Glutamatergic neuron (in vitro differentiated cells): Measurements from ENCODE around the gene CNTD1. TPM values are rescaled to one million over a fixed set of nuclear protein-coding genes. Genes with fewer than 3 reads are reported as not detected.

Source experiments
- DNase-seq: peaks from one replicate; pipeline ENCODE4 v3.0.0; 2022
- H3K27ac Mint-ChIP-seq: one replicate; pipeline ENCODE4 v1.8.0; 2020; ENCODE audit warnings: mild to moderate bottlenecking, mixed read lengths, inconsistent platforms; ENCODE audit not compliant: unreplicated experiment
- H3K27me3 Mint-ChIP-seq: one replicate; pipeline ENCODE4 v1.8.0; 2020; ENCODE audit warnings: mild to moderate bottlenecking, moderate library complexity, mixed read lengths, inconsistent platforms; ENCODE audit not compliant: unreplicated experiment
- H3K36me3 Mint-ChIP-seq: one replicate; pipeline ENCODE4 v1.8.0; 2020; ENCODE audit warnings: mild to moderate bottlenecking, mixed read lengths, inconsistent platforms; ENCODE audit not compliant: unreplicated experiment
- H3K4me1 Mint-ChIP-seq: one replicate; pipeline ENCODE4 v1.8.0; 2020; ENCODE audit warnings: mild to moderate bottlenecking, low read depth, mixed read lengths, inconsistent platforms; ENCODE audit not compliant: unreplicated experiment
- H3K4me3 Mint-ChIP-seq: one replicate; pipeline ENCODE4 v1.8.0; 2020; ENCODE audit warnings: mild to moderate bottlenecking, mixed read lengths, inconsistent platforms; ENCODE audit not compliant: unreplicated experiment
- H3K9me3 Mint-ChIP-seq: one replicate; pipeline ENCODE4 v1.8.0; 2020; ENCODE audit warnings: mild to moderate bottlenecking, moderate library complexity, mixed read lengths, inconsistent platforms; ENCODE audit not compliant: unreplicated experiment
- CTCF ChIP-seq: fragments of 200-600 bp; sonication (generic); IDR thresholded peaks from one replicate; pipeline ENCODE4 v1.5.0; 2021; ENCODE audit not compliant: partially characterized antibody, unreplicated experiment
- total RNA-seq: library from RNA; stranded (reverse); fragmentation: NEBNext Ultra II Directional; extraction: Animal tissue kit (Norgen Biotek cat#: 25700); gene quantifications from one replicate; pipeline ENCODE4 v1.2.1, GENCODE V29; 2021; ENCODE audit not compliant: unreplicated experiment

The CNTD1 gene
- total RNA-seq, 1 donor from 2014 or later: not detected

DNA sequence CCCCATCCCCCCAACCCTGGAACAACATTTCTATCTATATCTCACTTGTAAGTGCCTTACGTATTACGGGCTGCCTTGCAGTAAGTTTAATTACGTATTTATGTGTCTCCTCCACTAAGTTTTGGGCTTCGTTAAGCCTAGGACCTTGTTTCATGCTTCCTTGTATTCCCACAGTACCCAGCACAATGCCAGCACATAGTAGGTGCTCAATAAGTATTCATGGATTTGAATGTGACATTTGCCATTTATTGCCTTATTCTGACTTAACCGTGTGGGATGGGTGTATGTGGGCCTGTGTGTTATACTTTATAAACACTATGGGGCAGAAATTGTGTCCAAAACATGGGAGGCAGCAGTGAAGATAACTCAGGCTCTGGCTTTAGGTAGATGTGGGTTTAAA is 6.1 kb upstream of the CNTD1 start:
- Mint-ChIP-seq H3K9me3 (peaks cover 2% of the 10 kb centered on the region), H3K36me3 (peaks cover 12% of the 10 kb centered on the region), H3K4me1 (peaks cover 2% of the 10 kb centered on the region), H3K27me3 (peaks cover 3% of the 10 kb centered on the region), H3K27ac (no peak overlapping the region), H3K4me3 (no peak overlapping the region)
- no peak for DNase-seq
- TF ChIP-seq CTCF: no peak

DNA sequence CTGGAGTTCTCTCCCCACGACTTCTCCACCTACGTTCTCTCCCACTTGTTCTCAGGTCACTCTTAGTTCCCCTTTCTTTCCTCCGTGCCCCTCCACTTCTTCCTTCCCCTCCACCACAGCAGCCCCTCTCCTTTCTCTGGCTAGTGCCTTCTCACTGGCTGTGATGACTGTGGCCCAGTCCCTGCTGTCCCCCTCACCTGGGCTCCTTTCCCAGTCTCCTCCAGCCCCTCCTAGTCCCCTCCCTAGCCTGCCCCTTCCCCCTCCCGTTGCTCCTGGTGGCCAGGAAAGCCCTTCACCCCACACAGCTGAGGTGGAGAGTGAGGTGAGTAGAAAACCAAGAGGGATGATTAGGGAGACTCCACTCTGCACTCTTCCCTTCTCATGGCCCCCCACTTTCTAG is 3.6 kb upstream of the CNTD1 start:
- TF ChIP-seq CTCF: no peak
- no peak for DNase-seq
- peaks cover 3% of the 10 kb centered on the region for H3K4me1 Mint-ChIP-seq
- H3K36me3 Mint-ChIP-seq: peaks cover 9% of the 10 kb centered on the region
- H3K27me3 Mint-ChIP-seq: peaks cover 7% of the 10 kb centered on the region
- no peak overlapping the region for H3K27ac Mint-ChIP-seq
- H3K4me3 Mint-ChIP-seq: no peak overlapping the region
- peaks cover 2% of the 10 kb centered on the region for H3K9me3 Mint-ChIP-seq

DNA sequence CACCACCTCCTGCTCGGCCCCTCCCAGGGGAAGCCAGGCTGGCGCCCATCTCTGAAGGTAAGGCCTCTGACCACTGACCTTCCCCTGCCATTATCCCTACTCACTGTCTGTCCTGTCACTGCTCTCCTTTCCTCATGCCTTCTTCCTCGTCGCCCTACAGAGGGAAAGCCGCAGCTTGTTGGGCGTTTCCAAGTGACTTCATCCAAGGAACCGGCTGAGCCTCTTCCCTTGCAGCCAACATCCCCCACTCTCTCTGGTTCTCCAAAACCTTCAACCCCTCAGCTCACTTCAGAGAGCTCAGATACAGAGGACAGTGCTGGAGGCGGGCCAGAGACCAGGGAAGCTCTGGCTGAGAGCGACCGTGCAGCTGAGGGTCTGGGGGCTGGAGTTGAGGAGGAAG is 3.2 kb upstream of the CNTD1 start:
- TF ChIP-seq CTCF: no peak
- H3K4me3 Mint-ChIP-seq: no peak overlapping the region
- H3K27ac Mint-ChIP-seq: no peak overlapping the region
- DNase-seq: no peak
- peaks cover 6% of the 10 kb centered on the region for H3K36me3 Mint-ChIP-seq
- H3K4me1 Mint-ChIP-seq: peaks cover 3% of the 10 kb centered on the region
- H3K27me3 Mint-ChIP-seq: peaks cover 7% of the 10 kb centered on the region
- peaks cover 2% of the 10 kb centered on the region for H3K9me3 Mint-ChIP-seq

GRCh38 chr17:42796066-42796758 is 2.4 kb upstream of the CNTD1 start:
- Mint-ChIP-seq H3K9me3 (peaks cover 2% of the 10 kb centered on the region), H3K27me3 (peaks cover 7% of the 10 kb centered on the region), H3K36me3 (peaks cover 6% of the 10 kb centered on the region), H3K4me1 (peaks cover 3% of the 10 kb centered on the region), H3K4me3 (no peak overlapping the region), H3K27ac (no peak overlapping the region)
- no peak for TF ChIP-seq CTCF
- DNase-seq: no peak
